Measurements from ENCODE around the gene VCP.
"Not testable (repeated sequence)": the region's sequence is repeated elsewhere in the genome, so short reads cannot be mapped to it uniquely, and the experiment has no call there.

The VCP gene

GRCh38 chr9:35059438-35059837 lies 13.0 kb downstream of the VCP start:
- DNase-seq = no peak

- DNase-seq = no peak
These were observed 15.2 kb downstream of the VCP start for GRCh38 chr9:35057271-35057620.

- DNase-seq = no peak
These were observed 15.7 kb downstream of the VCP start for GRCh38 chr9:35056571-35057270.

GRCh38 chr9:35054871-35055644 lies 17.4 kb downstream of the VCP start:
- no peak for DNase-seq

- no peak for DNase-seq
These were observed 18.1 kb downstream of the VCP start for GRCh38 chr9:35054185-35054835.

GRCh38 chr9:35051069-35051967 lies 21.1 kb downstream of the VCP start:
- DNase-seq = peak; percentile 47 to 60

GRCh38 chr9:35048511-35048910 lies 23.9 kb downstream of the VCP start:
- no peak for DNase-seq

- no peak for DNase-seq
These were observed 28.4 kb downstream of the VCP start for GRCh38 chr9:35044071-35044470.

- DNase-seq = no peak
These were observed 29.4 kb downstream of the VCP start for GRCh38 chr9:35042891-35043545.

- no peak for DNase-seq
These were observed 30.3 kb downstream of the VCP start for GRCh38 chr9:35042081-35042604.

GRCh38 chr9:35035851-35036701 lies 36.3 kb downstream of the VCP start:
- peak; percentile 20 to 23 for DNase-seq

- no peak for DNase-seq
These were observed 39.3 kb downstream of the VCP start for GRCh38 chr9:35033101-35033500.

GRCh38 chr9:35029852-35030251 lies 42.6 kb downstream of the VCP start:
- DNase-seq = no peak

- DNase-seq = no peak
These were observed 43.2 kb downstream of the VCP start for GRCh38 chr9:35029241-35029640.

GRCh38 chr9:35028341-35028740 lies 44.1 kb downstream of the VCP start:
- no peak for DNase-seq

- no peak for DNase-seq
These were observed 44.6 kb downstream of the VCP start for GRCh38 chr9:35027860-35028259.

GRCh38 chr9:35027374-35027773 lies 45.1 kb downstream of the VCP start:
- DNase-seq = no peak

- DNase-seq = no peak
These were observed 45.8 kb downstream of the VCP start for GRCh38 chr9:35026671-35027070.

GRCh38 chr9:35023443-35023842 lies 49.0 kb downstream of the VCP start:
- DNase-seq = not testable (repeated sequence)

- DNase-seq = no peak
These were observed 57.9 kb downstream of the VCP start for GRCh38 chr9:35014517-35014916.

- no peak for DNase-seq
These were observed 62.0 kb downstream of the VCP start for GRCh38 chr9:35010351-35010958.

Data from activated CD4-positive, alpha-beta T cell treated with anti-CD3 and anti-CD28 coated beads, Interleukin-2, amount 50 U/mL, for 4 hours (primary cell).